Body of pancreas (tissue), 4 donors: ENCODE measurements around the gene MAGI1.

Experiments
- POLR2A ChIP-seq, 3 donors: fragments of 450-650 bp; IDR thresholded peaks; one replicate each; pipeline ENCODE4 v1.6.1; 2016; ENCODE audit warnings: antibody characterized with exemption in 3 of 3, mild to moderate bottlenecking in 2 of 3
- TF ChIP-seq, protein P1 (sequence below), 7 experiments: fragments of 450-650 bp in 4 of 7; fragments of 200-600 bp in 3 of 7; sonication (generic) in 3 of 7; IDR thresholded peaks; one replicate each; pipeline ENCODE4 v1.5.1; 2016 to 2019; ENCODE audit warnings: antibody characterized with exemption in 7 of 7

GRCh38 chr3:65972765-65973164, 66.0 kb downstream of the MAGI1 start:
- TF ChIP-seq, protein P1, sequence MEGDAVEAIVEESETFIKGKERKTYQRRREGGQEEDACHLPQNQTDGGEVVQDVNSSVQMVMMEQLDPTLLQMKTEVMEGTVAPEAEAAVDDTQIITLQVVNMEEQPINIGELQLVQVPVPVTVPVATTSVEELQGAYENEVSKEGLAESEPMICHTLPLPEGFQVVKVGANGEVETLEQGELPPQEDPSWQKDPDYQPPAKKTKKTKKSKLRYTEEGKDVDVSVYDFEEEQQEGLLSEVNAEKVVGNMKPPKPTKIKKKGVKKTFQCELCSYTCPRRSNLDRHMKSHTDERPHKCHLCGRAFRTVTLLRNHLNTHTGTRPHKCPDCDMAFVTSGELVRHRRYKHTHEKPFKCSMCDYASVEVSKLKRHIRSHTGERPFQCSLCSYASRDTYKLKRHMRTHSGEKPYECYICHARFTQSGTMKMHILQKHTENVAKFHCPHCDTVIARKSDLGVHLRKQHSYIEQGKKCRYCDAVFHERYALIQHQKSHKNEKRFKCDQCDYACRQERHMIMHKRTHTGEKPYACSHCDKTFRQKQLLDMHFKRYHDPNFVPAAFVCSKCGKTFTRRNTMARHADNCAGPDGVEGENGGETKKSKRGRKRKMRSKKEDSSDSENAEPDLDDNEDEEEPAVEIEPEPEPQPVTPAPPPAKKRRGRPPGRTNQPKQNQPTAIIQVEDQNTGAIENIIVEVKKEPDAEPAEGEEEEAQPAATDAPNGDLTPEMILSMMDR (IDR thresholded peaks at IDR 0.05): no peak
- no peak for TF ChIP-seq POLR2A (IDR thresholded peaks at IDR 0.05)
